GF-D8 (cell line): ENCODE measurements around the gene DDIT4.
"Not testable (repeated sequence)": the region's sequence is repeated elsewhere in the genome, so short reads cannot be mapped to it uniquely, and the experiment has no call there.

ENCODE experiments used
- DNase-seq: peaks from one replicate; lab custom pipeline; 2025; lab: John Stamatoyannopoulos, UW

The DDIT4 gene

DNA sequence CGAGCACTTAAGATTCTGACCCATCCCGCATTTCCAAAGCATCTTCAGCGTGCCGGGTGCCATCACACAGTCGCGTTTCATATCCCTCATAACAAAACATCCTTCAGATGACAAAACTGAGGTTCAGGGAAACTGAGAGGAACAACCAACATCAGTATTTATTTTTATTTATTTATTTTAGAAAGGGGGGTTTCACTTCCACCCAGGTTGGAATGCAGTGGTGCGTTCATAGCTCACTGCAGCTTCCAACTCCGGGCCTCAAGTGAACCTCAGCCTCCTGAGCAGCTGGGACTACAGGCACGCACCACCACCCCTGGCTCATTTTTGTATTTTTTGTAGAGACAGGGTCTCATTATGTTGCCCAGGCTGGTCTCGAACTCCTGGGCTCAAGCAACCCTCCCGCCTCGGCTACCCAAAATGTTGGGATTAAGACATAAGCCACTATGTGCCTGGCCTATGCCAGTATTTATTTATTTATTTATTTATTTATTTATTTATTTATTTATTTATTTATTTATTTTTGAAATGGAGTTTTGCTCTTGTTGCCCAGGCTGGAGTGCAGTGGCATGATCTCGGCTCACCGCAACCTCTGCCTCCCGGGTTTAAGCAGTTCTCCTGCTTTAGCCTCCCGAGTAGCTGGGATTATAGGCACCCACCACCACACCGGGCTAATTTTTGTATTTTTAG, 24.4 kb upstream of the DDIT4 start:
- DNase-seq = not testable (repeated sequence)

DNA sequence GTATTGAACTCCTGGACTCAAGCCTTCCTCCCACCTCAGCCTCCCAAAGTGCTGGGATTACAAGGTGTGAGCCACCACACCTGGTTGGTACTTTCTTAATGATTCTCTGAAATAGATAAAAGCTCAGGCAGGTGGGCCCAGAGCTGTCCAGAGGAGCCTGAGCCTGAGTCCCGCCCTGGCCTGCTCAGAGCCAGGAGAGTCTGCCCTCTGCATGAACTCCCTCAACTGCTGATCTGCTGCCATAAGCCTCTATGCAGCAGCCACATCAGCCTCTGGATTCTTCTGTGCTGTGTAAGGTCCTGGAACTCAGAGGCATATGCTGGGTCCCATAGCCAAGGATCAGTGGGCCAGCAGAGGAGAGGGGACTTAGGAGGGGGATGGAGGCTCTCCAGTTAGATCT, 23.1 kb upstream of the DDIT4 start:
- DNase-seq = no peak

DNA sequence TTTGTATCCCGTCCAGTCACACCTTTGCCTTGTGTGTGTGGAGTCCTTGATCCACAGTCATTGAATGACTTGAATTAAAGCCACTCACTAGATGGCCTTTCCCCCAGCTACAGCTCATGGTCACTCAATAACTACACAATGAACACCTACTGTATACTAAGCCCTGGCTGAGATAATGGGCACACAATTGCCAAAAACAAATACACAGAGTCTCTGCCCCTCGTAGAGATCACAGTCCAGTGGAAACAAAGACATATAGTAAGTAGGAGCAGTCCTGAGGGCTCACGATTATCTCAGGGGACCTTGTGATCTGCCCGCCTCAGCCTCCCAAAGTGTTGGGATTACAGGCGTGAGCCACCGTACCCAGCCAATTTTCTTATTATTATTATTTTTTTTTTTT, 22.1 kb upstream of the DDIT4 start:
- DNase-seq = no peak

DNA sequence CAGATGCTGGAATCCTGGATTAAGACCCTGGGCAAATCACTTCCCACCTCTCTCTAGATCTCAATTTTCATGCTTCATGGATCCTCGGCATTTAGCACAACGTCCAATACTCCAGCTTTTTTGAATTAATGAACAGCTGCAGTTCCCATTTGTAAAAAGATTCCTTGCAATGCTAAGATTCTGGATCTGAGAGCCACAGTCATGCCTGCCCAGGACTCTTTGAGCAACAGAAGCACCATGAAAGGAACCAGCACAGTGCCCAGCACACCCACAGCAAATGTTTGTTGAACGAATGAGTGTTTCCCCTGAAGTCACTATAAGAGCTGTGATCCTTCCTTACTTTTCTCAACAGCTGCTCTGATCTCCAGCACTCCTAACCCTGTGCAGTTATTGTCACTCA, 20.8 kb upstream of the DDIT4 start:
- DNase-seq = no peak

DNA sequence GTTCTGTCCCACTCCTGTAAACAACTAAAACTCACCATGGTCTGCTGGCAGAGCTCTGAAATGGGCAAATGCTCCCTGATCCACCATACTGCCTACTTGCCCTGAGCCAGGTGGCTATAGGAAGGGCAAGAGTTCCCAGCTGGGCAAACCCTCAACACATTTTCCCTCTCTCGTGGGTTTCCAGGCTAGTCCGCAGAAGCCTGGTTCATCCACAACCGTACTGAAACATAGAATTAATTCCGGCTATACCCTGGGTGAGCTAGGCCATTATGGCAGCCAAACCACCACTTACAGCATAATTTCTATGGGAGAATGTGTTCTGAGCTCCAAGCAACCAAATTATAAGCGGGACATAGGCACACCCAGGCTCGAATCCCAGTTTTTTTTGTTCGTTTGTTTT, 20.1 kb upstream of the DDIT4 start:
- DNase-seq = no peak

DNA sequence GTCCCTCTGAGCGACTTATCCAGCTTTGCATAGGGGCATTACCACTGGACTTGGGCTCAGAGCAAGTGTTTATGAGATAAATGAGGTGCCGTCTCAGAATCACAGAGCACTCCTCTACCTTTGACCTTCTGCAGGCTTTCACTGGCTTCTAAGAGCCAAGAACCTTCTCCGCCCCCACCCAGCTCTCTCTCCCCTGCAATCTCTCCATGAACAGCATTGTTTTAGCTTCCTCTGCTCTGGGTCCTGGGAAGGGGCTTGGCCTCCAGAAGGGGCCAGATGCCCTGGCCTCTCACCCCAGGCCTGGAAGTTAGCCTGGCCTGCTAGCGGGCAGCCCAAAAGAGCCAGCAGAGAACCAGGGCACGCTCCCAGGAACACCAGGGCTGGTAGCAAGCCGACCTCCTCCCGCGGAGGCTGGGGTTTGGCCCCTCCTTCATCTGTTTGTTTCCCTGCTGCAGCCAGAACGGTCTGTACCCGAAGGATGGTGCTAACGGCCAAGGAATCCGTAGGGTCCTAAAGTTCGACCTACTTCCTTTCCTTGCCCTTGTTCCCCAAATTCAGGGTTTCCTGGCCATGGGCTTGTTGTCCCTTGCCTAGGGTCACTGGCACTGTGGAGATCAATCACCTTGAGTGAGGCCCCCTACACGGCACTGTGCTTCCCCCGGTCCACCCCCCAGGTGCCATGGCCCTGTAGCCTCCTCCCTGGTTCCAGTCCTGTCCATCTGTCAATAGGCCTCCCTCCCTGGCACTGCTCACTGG, 18.7 kb upstream of the DDIT4 start:
- peak; percentile 49 for DNase-seq

DNA sequence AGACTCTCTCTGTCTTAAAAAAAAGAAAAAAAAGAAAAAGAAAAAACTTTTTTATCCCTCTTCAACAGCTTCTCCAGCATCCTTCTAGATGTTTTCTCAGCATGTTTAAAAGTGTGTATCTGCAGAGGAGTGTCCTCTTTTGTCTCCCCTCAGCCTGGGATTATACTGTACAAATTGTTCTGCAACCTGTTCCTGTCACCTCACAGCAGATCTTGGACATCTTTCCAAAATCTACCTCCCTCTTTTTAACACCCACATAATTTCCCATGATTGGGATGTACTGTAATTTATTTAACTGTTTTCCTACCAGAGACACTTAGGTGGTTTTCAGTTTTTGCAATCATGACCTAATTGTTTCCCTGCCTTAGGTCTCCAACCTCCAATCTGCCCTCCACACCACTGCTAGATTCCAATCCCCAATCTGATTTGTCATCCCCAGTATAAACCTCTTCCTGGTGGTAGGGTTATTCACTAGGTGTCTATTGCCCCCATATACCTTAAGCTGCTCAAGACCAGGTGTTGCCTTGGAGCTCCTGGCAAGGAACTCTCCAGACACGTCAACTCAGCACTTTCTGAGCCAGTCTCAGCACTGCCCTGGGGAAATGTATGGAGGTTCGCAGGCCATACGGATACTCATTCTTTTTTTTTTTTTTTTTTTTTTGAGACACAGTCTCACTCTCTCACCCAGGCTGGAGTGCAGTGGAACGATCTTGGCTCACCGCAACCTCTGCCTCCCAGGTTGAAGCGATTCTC, 17.6 kb upstream of the DDIT4 start:
- DNase-seq = no peak

DNA sequence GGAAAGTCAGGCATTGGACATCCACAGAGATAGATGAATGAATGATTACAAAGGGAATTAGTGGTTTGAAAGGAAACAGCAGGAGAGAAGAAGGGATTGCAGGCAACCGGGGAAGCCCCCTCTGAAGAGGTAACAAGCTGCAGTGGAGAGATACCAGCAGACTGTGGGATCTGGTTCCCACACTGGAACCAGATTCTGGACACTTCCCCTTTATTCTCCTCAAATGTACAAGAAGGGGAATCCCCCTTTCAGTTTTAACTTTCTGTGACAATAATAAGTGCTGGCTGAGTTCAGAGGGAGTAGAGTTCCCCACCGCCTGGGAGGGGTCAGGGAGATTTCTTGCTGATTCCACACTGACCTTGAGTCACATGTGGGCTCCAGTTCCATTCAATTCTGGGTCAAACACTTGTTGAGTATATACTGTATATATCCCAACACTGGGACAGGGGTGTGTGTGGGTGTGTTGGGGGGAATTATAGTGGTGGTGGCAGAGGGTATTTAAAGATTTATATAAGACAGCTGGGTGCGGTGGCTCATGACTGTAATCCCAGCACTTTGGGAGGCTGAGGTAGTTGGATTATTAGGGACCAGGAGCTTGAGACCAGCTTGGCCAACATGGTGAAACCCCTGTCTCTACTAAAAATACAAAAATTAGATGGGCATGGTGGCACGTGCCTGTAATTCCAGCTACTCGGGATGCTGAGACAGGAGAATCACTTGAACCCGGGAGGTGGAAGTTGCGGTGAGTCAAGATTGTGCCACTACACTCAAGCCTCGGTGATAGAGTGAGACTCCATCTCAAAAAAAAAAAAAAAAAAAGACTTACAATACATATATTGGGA, 16.5 kb upstream of the DDIT4 start:
- DNase-seq = peak; percentile 55

DNA sequence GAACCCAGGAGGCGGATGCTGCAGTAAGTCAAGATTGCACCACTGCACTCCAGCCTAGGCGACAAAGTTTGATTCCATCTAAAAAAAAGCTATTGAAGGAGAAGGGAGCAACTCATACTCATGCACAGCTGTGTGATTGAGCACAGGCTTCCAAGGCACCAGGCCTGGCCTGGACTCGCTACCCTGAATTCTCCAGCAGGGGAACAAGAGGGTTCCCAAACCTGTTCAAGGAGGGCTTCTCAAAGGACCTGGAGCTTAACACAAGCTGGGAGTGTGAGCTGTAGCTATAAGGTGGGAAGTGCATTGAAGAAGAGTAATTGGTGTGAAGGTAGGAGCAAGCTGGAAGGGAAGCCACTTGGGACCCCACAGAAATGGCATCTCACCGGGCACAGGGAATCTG, 15.1 kb upstream of the DDIT4 start:
- DNase-seq = no peak

DNA sequence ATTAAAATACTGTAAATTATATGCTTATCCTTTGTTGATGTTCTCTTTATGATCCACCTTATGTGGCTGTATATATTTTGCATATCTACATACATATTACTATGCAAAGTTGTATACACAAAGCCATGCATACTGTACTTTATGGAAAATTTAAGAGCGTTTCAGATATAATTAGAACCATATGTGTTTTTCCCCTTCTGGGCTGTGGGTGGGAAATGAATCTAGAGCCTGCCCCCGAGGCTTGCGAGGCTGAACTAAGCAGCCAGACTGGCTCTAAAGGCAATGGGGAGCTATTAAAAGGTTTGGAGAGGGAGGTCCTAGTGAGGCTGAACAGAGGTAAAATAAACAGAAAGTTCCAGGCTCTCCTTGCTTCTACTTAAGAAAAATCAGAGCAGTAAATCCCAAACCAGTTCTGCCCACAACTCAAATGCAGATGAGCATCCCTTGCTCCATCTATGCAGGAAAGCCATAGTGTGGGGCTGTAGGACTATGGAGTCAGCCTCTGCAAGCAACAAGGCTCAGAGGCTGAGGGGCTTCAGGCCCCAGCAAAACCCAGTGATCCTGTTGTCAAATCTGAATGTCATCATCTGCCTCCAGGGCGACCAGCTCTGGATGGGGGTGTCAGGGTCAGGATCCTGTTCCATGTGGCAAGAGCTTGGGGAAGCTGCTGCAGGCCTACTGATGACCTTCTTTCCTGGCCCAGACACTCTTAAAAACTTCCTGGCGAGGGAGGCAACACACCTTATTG, 14.1 kb upstream of the DDIT4 start:
- DNase-seq = no peak

DNA sequence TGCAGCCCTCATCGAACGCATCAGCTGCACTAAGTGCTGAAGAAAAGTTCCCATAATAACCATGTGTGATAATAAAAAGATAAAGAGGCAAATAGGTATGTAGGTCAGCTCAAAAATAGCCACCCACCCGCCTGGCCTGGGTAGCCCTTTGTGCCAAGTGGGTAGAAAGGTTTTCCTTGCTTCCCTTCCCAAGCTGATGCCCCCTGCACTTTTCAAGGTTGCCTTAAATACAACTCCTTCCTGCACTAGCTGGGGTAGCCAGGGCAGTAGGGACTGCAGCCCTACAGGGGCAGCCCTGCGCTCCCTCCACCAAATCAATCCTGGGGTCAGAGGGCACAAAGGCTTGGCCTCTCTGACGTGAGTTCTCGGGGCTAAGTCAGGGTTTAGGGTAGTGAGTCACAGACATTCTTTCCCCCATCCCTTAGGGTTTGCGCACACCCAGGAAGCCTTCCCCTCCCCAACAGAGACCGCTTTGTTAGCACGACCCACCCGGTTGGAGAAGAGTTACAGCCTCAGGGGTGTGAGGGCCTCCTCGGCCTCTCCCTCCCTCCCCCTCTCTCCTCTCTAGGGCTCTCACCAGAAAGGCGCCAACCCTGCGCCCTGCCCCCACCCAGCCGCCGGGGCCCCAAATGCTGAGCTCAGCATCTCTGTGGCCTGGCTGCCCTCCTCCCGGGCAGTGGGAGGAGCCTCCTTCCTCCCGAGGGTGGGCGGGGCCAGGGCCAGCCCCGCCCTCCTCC, 13.3 kb upstream of the DDIT4 start:
- DNase-seq = no peak

DNA sequence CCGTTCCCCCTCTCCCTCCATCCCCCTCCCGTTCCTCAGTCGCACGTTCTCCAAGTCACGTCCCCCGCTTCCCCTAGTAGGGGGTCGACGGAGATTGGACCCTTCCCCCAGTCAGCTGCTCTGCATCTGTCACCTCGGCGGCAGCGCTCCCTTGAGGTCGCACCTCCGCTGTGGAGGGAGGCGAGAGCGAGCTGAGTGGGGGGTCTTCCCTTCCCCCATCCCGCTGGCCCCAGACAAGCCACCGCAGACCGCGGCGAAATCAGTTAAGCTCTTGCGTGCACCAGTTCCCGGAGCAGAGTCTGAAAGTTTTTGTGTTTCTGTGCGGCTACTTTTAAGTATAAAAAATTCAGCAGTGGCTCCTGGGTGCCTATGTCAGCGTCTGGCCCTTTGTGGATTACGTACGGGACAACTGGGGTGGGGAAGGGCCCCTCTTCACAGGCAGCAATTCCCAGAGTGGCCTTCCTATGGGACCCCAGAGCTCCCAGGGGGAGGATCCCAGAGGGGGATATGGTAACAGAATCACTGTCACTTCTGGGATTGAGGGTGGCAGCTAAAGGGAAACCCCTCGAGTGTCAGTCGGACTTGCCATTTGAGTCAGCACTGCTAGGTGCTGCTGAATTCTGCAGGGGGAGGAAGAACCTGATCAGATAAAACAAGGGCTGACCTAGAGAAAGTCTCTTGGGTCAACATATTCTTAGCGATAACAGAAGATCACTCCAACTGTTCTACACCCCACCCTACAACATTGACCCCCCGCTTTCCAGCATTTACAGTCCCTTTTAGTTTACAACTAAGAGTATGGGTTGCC, 12.5 kb upstream of the DDIT4 start:
- DNase-seq = no peak

DNA sequence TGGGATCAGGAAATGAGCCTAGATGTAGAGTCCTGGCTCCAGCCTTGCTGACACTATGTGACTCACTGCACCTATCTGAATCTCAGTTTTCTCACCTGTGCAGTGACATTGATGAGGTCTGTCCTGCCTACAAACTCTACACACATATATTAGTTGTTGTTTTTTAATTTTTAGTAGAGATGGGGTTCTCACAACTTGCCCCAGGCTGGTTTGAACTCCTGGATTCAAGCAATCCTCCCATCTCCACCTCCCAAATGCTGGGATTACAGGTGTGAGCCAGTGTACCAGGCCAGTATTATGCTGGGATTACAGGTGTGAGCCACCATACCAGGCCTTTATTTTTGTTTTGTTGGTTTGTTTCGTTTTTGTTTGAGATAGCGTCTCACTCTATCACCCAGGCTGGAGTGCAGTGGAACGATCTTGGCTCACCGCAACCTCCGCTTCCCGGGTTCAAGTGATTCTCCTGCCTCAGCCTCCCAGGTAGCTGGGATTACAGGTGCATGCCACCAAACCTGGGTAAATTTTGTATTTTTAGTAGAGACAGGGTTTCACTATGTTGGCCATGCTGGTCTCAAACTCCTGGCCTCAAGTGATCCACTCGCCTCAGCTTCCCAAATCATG, 11.8 kb upstream of the DDIT4 start:
- no peak for DNase-seq

DNA sequence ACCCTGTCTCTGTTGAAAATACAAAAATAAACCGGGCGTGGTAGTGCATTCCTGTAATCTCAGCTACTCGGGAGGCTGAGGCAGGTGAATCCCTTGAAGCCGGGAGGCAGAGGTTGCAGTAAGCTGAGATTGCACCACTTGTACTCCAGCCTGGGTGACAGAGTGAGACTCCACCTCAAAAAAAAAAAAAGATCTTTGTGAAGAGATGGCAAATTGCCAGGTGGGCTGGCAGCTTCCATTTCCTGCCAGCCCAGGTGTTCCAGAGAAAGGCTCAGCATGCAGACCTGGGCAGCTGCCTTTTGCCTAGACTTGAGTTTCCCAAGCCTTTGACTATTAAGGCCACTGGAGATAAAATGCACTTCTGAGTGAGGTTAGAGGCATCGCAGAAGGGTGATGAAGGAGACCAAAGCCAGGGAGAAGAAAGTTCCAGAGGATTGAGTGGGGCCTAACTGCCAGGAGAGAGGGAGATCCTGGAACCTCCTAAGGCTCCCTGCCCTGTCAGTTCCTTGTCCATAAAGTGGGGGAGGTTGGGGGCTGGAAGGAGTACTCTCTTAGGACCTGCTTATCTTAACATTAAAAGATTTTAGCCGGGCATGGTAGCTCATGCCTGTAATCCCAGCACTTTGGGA, 10.0 kb upstream of the DDIT4 start:
- no peak for DNase-seq

DNA sequence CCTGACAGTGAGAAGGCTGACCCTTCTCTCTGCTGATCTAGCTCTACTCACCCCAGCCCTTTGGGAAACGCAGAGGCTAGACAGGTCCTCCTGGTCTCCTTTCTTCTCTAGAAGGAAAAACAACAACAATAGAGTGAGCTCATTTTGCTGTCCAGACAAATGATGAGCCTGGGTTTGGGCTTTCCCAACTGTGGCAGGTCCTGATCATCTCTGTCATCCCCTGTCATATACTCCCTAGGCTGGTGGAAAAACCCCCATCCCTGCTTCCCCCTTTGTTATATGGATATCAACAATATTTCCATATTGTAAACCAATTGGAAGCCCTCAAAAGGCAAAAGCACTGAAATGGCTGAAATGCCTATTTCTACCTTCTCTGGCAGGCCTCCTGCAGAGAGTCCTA, 9.2 kb upstream of the DDIT4 start:
- no peak for DNase-seq

DNA sequence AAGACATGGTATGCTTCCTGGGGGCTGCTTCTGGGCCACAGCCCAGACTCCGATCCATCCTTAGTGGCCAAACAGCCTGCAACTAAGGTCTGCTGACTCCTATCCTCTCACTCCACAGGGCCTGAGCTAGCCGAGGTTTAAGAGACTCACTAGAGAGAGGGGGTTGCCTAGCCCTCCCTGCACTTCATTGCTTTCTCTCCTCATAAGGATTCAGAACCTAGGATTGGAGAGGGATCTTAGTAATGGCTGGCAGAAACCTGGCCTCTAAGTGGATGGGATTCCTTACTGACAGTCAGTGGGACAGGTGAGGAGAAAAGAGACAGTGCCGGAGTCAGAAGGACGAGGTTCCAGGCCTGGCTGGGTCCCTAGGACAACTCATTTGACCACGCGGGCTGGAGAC, 8.2 kb upstream of the DDIT4 start:
- no peak for DNase-seq

DNA sequence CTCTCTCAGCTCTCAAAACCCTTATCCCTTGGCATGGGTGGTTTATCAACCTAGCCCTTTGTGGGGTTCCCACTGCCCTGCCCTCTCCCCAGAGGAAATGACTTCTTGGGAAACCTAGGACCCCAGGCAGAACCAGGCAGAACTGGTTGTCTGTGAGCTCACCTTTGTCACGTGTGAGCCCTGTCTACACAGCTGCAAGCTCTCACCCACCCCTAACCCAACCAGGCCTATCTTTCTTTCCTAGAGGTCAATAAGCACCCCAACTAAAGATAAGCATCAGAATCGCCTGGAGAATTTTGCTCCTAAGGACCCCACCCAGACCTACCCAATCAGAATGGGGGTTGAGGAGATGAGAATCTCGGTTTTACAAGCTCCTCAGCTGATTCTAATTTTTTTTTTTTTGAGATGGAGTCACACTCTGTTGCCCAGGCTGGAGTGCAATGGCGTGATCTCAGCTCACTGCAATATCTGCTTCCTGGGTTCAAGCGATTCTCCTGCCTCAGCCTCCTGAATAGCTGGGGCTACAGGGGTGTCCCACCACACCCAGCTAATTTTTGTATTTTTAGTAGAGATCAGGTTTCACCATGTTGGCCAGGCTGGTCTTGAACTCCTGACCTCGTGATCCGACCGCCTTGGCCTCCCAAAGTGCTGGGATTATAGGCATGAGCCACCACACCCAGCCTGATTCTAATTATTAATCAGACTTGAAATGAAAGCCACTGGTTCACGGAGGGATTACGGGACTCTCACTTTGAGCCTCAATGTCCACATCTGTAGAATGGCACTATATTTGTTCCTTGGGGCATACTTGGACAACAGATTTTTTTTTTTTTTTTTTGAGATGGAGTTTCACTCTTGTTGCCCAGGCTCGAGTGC, 7.5 kb upstream of the DDIT4 start:
- no peak for DNase-seq

DNA sequence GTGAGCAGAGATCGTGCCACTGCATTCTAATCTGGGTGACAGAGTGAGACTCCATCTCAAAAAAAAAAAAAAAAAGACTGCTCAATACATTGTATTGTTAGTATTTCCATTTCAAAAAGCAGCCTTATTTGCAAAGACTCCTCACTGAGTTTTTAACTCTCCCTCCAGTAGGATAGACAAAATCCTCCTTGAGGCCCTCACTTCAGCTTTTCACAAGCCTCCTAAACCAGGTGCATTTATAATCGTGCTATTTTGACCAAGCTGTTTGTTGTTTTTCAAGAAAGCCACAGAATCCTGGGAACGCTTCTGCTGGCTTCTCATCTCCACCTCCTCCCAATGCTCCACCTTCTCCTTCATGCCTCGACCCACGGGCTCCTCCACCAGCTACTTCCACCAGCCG, 6.3 kb upstream of the DDIT4 start:
- DNase-seq = no peak
